Activated CD8-positive, alpha-beta memory T cell treated with anti-CD3 and anti-CD28 coated beads, Interleukin-2, amount 50 U/mL, for 24 hours (primary cell): Measurements from ENCODE around the gene PUDP.

Experiments used
- DNase-seq: peaks from one replicate; pipeline ENCODE4 v3.0.0-alpha.2; 2020; ENCODE audit errors: extremely low read depth

Gene PUDP

GRCh38 chrX:7146703-7147412, 1.1 kb downstream of the PUDP start:
- DNase-seq = no peak

GRCh38 chrX:7146020-7146702, 1.8 kb downstream of the PUDP start:
- DNase-seq = no peak

- DNase-seq = no peak
Observed at GRCh38 chrX:7145454-7145853, 2.5 kb downstream of the PUDP start.

- no peak for DNase-seq
Observed at GRCh38 chrX:7143941-7144525, 3.9 kb downstream of the PUDP start.

- no peak for DNase-seq
Observed at GRCh38 chrX:7143076-7143475, 4.9 kb downstream of the PUDP start.

- DNase-seq = no peak
Observed at GRCh38 chrX:7139202-7140081, 8.5 kb downstream of the PUDP start.

- no peak for DNase-seq
Observed at GRCh38 chrX:7134981-7135380, 13.0 kb downstream of the PUDP start.

- no peak for DNase-seq
Observed at GRCh38 chrX:7133050-7133440, 14.9 kb downstream of the PUDP start.

- no peak for DNase-seq
Observed at GRCh38 chrX:7132335-7133049, 15.5 kb downstream of the PUDP start.

GRCh38 chrX:7131621-7132020, 16.3 kb downstream of the PUDP start:
- no peak for DNase-seq

GRCh38 chrX:7127056-7127455, 20.9 kb downstream of the PUDP start:
- no peak for DNase-seq

- DNase-seq = no peak
Observed at GRCh38 chrX:7120878-7121219, 27.1 kb downstream of the PUDP start.

GRCh38 chrX:7119950-7120877, 27.7 kb downstream of the PUDP start:
- no peak for DNase-seq

GRCh38 chrX:7117587-7117986, 30.4 kb downstream of the PUDP start:
- DNase-seq = no peak

GRCh38 chrX:7116081-7116480, 31.9 kb downstream of the PUDP start:
- no peak for DNase-seq

GRCh38 chrX:7115557-7115956, 32.4 kb downstream of the PUDP start:
- DNase-seq = no peak

- DNase-seq = no peak
Observed at GRCh38 chrX:7112071-7112470, 35.9 kb downstream of the PUDP start.

- no peak for DNase-seq
Observed at GRCh38 chrX:7111518-7111917, 36.4 kb downstream of the PUDP start.

- no peak for DNase-seq
Observed at GRCh38 chrX:7110821-7111276, 37.1 kb downstream of the PUDP start.
